Measurements from ENCODE around the gene AKR1B15. TPM values are rescaled to one million over a fixed set of nuclear protein-coding genes. Genes with fewer than 3 reads are reported as not detected.
"Not testable (repeated sequence)": the region's sequence is repeated elsewhere in the genome, so short reads cannot be mapped to it uniquely, and the experiment has no call there.

Gene AKR1B15
- total RNA-seq, 4 donors from 2014 or later: not detected

- no peak for TF ChIP-seq CTCF (IDR thresholded peaks at IDR 0.05)
- no peak for TF ChIP-seq POLR2A (IDR thresholded peaks at IDR 0.05)
- 52 to 60% methylated on average over 3 of the region's 3 CpGs for WGBS, 2 donors
- no peak for DNase-seq (ENCODE audit: low spot score in 2 of 2)
- intact Hi-C loops (cut with DNase I; ENCODE audit: low total_unique reads): no loop called here
- no peak overlapping the region for H3K4me3 ChIP-seq (ENCODE audit: low read depth, poor library complexity, severe bottlenecking)
Measured at GRCh38 chr7:134535272-134535918, 13.5 kb upstream of the AKR1B15 start.

GRCh38 chr7:134535919-134536299 is 13.0 kb upstream of the AKR1B15 start:
- 69 to 83% methylated on average over 3 of the region's 3 CpGs for WGBS, 2 donors
- H3K4me3 ChIP-seq (ENCODE audit: low read depth, poor library complexity, severe bottlenecking): no peak overlapping the region
- no peak for DNase-seq (ENCODE audit: low spot score in 2 of 2)
- TF ChIP-seq CTCF (IDR thresholded peaks at IDR 0.05) (no peak), POLR2A (IDR thresholded peaks at IDR 0.05) (no peak)
- intact Hi-C loops (cut with DNase I; ENCODE audit: low total_unique reads): no loop called here

- 94% methylated on average over 3 of the region's 3 CpGs for WGBS, 2 donors
- DNase-seq (ENCODE audit: low spot score in 2 of 2); H3K4me3 ChIP-seq (ENCODE audit: low read depth, poor library complexity, severe bottlenecking); intact Hi-C loops (cut with DNase I; ENCODE audit: low total_unique reads): not testable (repeated sequence)
Measured at GRCh38 chr7:134536558-134536957, 12.4 kb upstream of the AKR1B15 start.

GRCh38 chr7:134537273-134537781 is 11.6 kb upstream of the AKR1B15 start:
- H3K4me3 ChIP-seq (ENCODE audit: low read depth, poor library complexity, severe bottlenecking); intact Hi-C loops (cut with DNase I; ENCODE audit: low total_unique reads); DNase-seq (ENCODE audit: low spot score in 2 of 2): not testable (repeated sequence)
- WGBS, 2 donors: 83 to 88% methylated on average over 5 of the region's 5 CpGs

- TF ChIP-seq CTCF (IDR thresholded peaks at IDR 0.05) (no peak), POLR2A (IDR thresholded peaks at IDR 0.05) (no peak)
- H3K4me3 ChIP-seq (ENCODE audit: low read depth, poor library complexity, severe bottlenecking): no peak overlapping the region
- 79 to 85% methylated on average over 6 of the region's 6 CpGs for WGBS, 2 donors
- DNase-seq (ENCODE audit: low spot score in 2 of 2): no peak
- intact Hi-C loops (cut with DNase I; ENCODE audit: low total_unique reads): no loop called here
Measured at GRCh38 chr7:134539380-134540004, 9.4 kb upstream of the AKR1B15 start.

GRCh38 chr7:134541501-134542194 is 7.3 kb upstream of the AKR1B15 start:
- intact Hi-C loops (cut with DNase I; ENCODE audit: low total_unique reads); DNase-seq (ENCODE audit: low spot score in 2 of 2): not testable (repeated sequence)
- WGBS, 2 donors: 89 to 91% methylated on average over 8 of the region's 8 CpGs

GRCh38 chr7:134542195-134542771 is 6.6 kb upstream of the AKR1B15 start:
- WGBS, 2 donors: 77 to 81% methylated on average over 8 of the region's 8 CpGs
- intact Hi-C loops (cut with DNase I; ENCODE audit: low total_unique reads): no loop called here
- H3K4me3 ChIP-seq (ENCODE audit: low read depth, poor library complexity, severe bottlenecking): no peak overlapping the region
- no peak for DNase-seq (ENCODE audit: low spot score in 2 of 2)
- TF ChIP-seq POLR2A (IDR thresholded peaks at IDR 0.05) (no peak), CTCF (IDR thresholded peaks at IDR 0.05) (no peak)

More at GRCh38 chr7:134541501-134542194, 7.3 kb upstream of the AKR1B15 start:
- H3K4me3 ChIP-seq (ENCODE audit: low read depth, poor library complexity, severe bottlenecking): not testable (repeated sequence)

All from lower leg skin (tissue), 4 donors.